HG03064 (cell line): ENCODE data around the gene DNAJB12.
"Not testable (repeated sequence)": the region's sequence is repeated elsewhere in the genome, so short reads cannot be mapped to it uniquely, and the experiment has no call there.

Experiments
- ATAC-seq: cut with Tn5 transposase; IDR thresholded peaks from one replicate; pipeline ENCODE4 v1.9.1; 2021; ENCODE audit warnings: low read depth; ENCODE audit not compliant: unreplicated experiment

DNAJB12 gene

GRCh38 chr10:72297281-72297804, 57.4 kb downstream of the DNAJB12 start:
- ATAC-seq: peak; percentile 46

GRCh38 chr10:72296829-72297280, 57.9 kb downstream of the DNAJB12 start:
- ATAC-seq: not testable (repeated sequence)

- no peak for ATAC-seq
Observed at GRCh38 chr10:72295330-72295910, 59.3 kb downstream of the DNAJB12 start.

GRCh38 chr10:72292223-72292691, 62.5 kb downstream of the DNAJB12 start:
- ATAC-seq: no peak

- no peak for ATAC-seq
Observed at GRCh38 chr10:72291019-72291532, 63.6 kb downstream of the DNAJB12 start.

- no peak for ATAC-seq
Observed at GRCh38 chr10:72285972-72286521, 68.7 kb downstream of the DNAJB12 start.

- ATAC-seq: no peak
Observed at GRCh38 chr10:72283131-72283530, 71.6 kb downstream of the DNAJB12 start.
